Forelimb muscle (tissue), 1 donor: ENCODE measurements around the gene MC2R. TPM values are rescaled to one million over a fixed set of nuclear protein-coding genes. Genes with fewer than 3 reads are reported as not detected.
"Not testable (repeated sequence)": the region's sequence is repeated elsewhere in the genome, so short reads cannot be mapped to it uniquely, and the experiment has no call there.

Experiments used
- DNase-seq: peaks from one replicate; pipeline ENCODE4 v3.0.0-alpha.2; 2013; ENCODE audit warnings: low read depth
- polyA plus RNA-seq: library from polyadenylated mRNA; unstranded; fragments of 120-200 nt; gene quantifications from one replicate; pipeline ENCODE4 v1.2.1, GENCODE V29; 2013; ENCODE audit not compliant: insufficient read length

MC2R gene
- polyA plus RNA-seq, 1 donor: 0.09 TPM

DNA sequence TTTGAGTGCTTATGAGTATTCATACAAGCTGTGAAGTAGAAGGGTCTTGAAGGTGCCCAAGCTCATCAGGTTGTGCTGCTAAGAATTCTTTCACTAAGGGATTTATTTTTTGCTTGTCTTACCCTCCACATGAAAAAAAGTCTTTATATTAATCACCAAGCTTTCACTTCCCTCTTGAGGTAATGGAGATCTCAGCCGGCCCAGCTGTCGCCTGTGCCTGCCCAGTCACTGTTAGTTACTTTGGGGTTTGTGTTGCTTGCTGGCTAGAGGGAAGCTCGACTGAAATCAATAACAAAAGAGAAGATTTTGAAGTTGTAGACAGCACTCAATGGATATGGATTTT, 21.9 kb downstream of the MC2R start:
- no peak for DNase-seq

DNA sequence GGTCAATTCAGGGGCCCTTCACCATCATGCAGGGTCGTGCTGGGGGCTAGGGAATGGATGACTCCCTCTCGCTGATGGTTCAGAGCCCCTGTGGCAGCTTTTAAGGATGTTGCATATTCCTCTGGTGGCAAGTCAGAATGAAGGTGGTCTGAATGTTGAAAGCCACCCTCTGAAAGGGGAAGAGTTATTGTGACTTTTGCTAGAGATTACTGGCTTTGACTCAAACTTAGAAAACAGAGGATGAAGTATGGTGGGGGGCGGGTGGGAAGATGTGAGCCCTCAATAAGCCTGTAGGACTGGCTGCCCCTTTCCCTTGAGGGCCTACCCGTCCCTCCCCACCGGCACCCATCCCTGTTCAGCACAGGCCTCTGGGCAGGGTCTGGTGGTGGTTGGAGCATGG, 23.2 kb downstream of the MC2R start:
- no peak for DNase-seq

DNA sequence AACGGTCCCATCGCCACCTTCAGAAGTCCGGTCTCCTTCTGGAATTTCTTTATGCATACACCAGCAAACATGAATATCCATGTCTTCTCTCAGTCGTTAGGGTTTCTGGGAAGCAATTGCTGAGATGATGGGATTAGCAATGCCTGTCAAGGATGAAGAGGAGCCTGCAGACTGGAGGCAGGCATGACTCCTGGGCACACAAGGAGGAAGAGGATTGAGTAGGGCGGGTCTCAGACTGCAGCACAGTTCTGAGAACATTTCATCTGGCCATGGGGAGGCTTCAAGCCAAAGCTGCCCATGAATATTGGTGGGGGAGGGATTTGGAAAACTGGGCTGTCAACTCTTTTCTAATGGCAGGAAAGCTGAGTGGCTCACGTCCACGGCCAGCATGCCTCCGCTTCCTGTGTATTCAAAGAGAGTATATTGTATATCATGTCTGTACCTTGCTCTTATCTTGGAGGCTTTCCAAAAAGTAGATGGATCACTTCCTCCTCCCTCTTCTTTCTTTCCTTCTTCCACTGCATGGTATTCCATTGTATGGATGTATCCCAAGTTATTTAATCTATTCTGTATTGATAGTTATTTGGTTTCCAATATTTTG, 24.5 kb downstream of the MC2R start:
- DNase-seq: no peak

GRCh38 chr18:13889671-13890070, 25.7 kb downstream of the MC2R start:
- DNase-seq: no peak

DNA sequence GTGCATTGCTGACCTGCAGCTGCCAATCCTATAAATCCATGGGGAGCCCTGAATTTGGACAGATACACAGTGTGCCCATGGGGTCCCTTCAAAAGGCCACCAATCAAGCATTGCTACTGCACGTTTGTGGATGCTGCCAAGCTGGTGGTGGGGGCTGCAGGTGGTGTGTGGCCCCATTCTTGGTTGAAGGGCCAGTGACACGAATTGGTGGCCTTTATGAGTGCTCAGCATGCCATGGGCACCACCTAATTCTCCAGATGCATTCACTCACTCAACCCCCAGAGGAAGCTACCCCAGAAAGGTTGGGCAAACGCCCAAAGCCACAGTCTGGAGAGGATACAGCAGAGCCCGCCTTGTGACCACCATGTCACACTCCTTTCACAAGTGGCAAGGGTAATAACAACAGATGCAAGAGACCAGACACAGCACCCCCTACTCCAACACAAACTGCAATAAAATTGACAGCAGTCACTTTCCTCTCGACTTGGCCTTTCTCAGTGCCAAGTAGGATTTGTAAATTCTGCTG, 27.1 kb downstream of the MC2R start:
- no peak for DNase-seq

GRCh38 chr18:13885009-13885408, 30.3 kb downstream of the MC2R start:
- no peak for DNase-seq

- DNase-seq: no peak
Observed at GRCh38 chr18:13879937-13880336, 35.4 kb downstream of the MC2R start.

DNA sequence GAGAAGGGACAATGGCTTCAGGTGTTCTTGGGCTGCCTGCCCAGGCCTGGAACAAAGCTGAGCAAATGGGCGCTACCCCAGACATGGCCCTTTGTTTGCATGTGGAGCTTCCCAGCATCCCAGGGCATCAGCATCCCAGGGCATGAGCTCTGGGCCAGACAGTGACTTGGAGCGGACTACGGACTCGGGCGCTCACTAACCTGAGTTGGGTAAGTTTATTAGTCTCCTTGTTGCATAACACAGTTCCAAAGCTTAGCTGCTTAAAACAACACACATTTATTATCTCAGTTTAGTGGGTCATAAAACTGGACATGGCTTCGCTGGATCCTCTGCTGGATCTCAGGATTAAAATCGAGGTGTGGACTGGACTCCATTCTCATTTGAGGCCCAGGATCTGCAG, 35.8 kb downstream of the MC2R start:
- DNase-seq: no peak

DNA sequence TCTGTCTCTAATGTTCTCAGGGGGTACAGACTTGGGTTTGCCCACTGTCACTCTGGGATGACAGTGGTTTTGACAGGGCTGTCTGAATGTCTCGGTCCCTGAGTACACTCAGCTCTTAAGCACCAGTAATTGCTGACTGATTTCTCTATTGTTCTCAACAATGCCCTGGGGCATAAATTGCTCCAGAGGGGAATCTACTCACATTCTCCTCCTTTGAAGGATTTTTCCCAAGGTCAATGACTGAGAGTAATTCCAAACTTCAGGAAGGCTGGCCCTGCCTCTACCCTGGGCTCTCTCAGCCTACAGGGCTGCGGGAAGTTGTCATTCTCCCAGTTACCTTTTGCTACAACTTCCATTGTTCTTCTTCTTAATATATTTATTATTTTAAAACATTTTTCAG, 36.5 kb downstream of the MC2R start:
- no peak for DNase-seq

DNA sequence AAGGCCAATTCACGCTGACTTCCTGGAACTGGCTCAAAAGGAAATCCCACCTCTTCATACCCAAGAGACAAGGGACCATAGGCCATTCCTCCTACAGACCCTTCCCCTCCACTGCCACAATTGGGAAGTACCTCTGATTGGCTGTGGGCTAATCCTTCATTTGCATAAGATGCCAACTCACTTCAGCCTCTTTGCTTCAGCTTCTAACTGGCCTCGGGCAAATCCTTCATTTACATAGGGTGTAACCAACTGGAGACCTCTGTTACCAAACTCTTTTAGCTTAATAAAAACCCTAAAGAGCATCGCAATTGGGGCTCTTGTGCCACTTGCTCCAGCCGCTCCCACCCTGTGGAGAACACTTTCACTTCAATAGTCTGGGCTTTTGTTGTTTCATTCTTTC, 38.2 kb downstream of the MC2R start:
- no peak for DNase-seq

- no peak for DNase-seq
Observed at GRCh38 chr18:13874558-13874957, 40.8 kb downstream of the MC2R start.

DNA sequence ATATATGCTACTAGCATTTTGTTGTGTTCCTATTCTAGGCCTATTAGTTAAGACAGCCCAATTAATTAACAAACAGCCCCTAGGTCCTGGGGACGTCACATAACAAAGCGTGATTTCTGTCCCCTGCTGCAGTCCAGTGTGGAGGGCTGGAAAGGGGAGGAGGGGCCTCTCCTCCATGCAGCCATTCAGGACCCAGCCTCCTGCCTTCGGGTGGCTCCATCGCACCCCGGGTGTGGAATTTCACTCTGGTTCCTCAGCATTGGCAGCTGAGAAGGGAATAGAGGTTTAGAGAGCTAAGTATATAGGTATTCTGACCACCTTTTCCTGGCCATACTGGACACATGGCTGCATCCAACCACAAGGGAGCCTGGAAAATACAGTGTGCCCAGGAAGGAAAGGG, 42.4 kb downstream of the MC2R start:
- DNase-seq: no peak

GRCh38 chr18:13872373-13872772, 43.0 kb downstream of the MC2R start:
- DNase-seq: no peak

- no peak for DNase-seq
Observed at GRCh38 chr18:13871701-13872100, 43.6 kb downstream of the MC2R start.

- no peak for DNase-seq
Observed at GRCh38 chr18:13868501-13869271, 46.6 kb downstream of the MC2R start.

- not testable (repeated sequence) for DNase-seq
Observed at GRCh38 chr18:13862898-13863297, 52.4 kb downstream of the MC2R start.

DNA sequence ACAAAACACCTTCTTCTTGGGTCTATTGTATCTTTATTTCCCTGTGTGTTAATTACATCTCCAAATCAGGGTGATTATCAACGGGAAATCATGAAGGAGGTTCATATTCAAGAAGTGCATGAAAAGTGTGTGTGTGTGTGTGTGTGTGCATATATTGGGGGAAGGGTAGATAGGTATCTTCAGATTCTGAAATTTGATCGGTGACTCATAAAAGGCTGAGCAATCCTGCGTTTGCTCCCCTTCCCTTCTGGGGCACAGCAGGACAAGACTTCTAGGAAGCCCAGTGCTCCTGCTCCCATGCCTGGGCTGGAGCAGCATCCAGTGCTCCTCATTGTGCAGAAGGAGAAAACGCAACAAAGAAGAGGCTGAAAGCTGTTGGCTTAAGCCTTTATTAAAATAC, 65.5 kb downstream of the MC2R start:
- DNase-seq: no peak

GRCh38 chr18:13836559-13836958, 78.8 kb downstream of the MC2R start:
- DNase-seq: no peak

- no peak for DNase-seq
Observed at GRCh38 chr18:13835202-13835601, 80.1 kb downstream of the MC2R start.

DNA sequence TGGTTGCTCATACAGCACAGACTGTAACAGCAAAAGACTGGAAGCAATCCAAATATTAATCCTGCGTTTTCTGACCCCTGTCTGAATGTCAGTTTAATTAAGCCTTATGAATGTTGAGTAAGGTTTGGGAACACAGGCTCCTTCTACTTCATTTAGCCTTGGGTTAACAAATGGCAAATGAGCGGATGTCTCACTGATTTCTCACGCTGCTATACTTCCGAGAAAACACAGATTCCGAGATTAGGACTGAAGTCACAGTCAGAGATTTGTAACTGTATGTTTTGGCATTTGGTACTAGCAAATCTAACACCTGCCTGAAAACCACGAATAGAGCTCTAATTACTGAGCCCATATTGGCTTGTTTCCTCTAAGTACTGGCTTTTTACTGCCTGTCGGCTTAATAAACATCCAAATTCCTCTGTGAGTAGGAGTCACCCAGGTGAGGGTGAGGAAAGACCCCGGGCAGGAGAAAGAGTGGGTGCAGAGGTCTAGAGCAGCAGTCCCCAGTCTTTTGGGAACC, 80.8 kb downstream of the MC2R start:
- no peak for DNase-seq
